Measurements from ENCODE around the gene ACY1.

ACY1 gene

DNA sequence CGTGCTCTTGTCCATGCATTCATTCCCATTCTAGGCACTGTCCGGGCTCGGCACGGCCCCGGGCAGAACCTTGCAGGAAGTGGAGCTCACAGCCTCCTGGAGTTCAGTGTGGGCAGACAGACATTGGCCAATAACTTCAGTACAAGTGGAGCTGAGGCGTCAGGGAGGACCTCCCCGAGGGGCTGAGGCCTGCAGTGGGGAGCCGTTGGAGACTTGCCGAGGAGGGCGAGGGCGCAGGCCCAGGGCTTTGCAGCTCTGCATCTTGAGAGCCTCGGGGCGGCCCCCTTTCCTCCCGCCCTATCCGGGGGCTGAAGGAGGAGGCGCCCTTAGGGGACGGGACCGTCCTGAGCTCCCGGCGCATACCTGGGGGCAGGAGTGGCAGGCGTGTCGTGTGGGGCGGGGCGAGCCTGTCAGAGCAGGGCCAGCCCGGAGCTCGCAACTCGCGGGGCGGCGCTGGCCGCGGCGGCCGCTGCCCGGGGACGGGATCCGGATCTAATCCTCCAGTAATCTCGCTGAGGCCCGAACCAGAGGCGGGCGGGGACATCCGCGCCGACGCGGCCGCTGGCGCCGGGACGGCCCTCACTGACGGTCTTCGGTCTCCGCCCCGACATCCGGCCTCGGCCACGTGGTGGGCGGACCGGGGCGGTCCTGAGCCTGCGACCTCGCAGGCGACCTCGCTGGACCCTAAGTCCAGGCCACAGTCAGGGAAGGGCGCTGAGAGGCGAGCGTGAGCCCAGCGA, at the start of gene ACY1:
TSS of gene ACY1 (plus strand) at position 698 of the 740 bp plus-strand sequence. CDS start 530 bp downstream, outside the sequence.
- peak; percentile 58 for DNase-seq (ENCODE audit: low spot score)

- no peak for DNase-seq (ENCODE audit: low spot score)
These were observed 49.0 kb upstream of the ACY1 start for GRCh38 chr3:51934139-51934850.

DNA sequence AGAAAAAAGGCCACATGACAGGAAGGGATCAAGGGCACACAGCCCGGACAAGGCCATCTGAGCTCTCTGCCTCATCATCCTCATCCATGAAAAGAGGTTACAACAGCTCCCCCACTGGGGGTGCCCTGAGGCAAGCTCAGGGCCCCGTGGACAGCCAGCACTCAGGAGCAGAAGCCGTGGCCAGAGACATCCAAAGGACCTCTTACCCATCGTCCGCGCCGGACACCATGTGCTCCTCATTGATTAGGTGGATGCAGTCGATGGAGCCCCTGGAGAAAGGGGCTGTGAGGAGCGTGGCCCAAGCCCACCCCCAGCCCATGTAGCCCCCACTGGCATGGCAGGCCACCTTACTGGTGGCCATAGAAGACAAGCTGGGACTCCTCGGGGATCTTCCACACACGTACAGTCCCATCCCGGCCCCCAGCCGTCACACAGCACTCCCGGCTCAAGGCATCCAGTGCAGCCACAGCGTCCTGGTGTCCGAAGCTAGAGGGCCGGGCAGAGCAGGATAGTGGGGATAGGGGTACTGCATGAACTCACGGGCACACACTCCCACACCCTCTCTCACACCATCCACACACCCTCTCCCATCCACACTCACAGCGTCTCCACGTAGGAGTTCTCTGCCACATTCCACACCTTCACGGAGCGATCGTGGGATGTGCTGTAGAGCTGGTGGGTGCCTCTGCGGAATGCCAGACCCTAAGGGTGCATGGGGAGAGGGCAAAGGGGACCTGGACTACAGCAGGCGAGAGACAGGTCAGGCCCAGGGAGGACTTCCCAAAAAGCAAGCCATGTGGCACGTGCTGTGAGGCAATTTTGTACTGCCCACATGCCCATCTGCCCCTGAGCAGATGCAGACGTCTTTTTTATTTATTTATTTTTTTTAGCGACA, 48.1 kb upstream of the ACY1 start:
- DNase-seq (ENCODE audit: low spot score) = no peak

GRCh38 chr3:51935886-51936755, 47.2 kb upstream of the ACY1 start:
- no peak for DNase-seq (ENCODE audit: low spot score)

DNA sequence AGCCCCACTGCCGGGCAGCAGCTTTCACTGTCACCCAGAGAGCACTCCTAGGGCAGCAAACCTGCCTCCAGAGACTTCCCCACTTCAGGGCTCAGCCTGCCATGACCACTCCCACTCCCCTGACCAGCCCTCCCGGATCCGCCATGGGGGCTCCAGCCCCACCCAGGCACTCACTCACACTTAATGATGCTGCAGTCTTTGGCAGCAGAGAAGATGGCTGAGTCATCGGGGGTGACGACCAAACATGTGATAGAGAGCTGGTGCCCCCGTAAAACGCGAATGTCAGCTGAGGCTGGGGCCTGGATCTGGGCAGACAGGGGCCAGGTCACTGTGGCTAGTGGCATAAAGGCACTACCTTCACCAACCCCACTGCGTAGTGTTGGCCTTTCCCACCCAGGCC, 46.3 kb upstream of the ACY1 start:
- no peak for DNase-seq (ENCODE audit: low spot score)

- DNase-seq (ENCODE audit: low spot score) = no peak
These were observed 45.5 kb upstream of the ACY1 start for GRCh38 chr3:51937611-51938450.

GRCh38 chr3:51938780-51939425, 44.4 kb upstream of the ACY1 start:
- no peak for DNase-seq (ENCODE audit: low spot score)

GRCh38 chr3:51940648-51941462, 42.5 kb upstream of the ACY1 start:
- DNase-seq (ENCODE audit: low spot score) = no peak

DNA sequence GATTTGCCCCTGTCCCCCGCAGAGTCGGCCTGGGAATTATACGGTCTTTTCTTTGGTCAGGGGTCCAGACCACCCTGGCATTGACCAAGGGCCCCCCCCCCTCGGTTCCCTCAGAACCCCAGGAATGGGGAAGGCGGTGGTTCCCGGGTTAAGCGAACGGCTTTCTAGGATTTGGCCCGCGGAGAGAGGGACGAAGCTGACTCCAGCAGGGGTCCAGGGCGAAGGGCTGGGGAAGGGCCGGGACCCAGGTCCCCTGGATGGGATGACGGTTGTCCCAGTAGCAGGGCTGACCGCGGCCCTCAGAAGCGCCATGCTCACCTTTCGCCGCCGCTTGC, 41.9 kb upstream of the ACY1 start:
- DNase-seq (ENCODE audit: low spot score) = no peak

- DNase-seq (ENCODE audit: low spot score) = peak; percentile 100
These were observed 41.3 kb upstream of the ACY1 start, which contains the start of the genes PARP3 and RRP9 for GRCh38 chr3:51941798-51942602. PARP3 (plus strand) TSS chr3:51942363; CDS start chr3:51943356, 993 bp downstream. RRP9 (minus strand) TSS chr3:51941904; CDS start chr3:51941867, 37 bp downstream.

DNA sequence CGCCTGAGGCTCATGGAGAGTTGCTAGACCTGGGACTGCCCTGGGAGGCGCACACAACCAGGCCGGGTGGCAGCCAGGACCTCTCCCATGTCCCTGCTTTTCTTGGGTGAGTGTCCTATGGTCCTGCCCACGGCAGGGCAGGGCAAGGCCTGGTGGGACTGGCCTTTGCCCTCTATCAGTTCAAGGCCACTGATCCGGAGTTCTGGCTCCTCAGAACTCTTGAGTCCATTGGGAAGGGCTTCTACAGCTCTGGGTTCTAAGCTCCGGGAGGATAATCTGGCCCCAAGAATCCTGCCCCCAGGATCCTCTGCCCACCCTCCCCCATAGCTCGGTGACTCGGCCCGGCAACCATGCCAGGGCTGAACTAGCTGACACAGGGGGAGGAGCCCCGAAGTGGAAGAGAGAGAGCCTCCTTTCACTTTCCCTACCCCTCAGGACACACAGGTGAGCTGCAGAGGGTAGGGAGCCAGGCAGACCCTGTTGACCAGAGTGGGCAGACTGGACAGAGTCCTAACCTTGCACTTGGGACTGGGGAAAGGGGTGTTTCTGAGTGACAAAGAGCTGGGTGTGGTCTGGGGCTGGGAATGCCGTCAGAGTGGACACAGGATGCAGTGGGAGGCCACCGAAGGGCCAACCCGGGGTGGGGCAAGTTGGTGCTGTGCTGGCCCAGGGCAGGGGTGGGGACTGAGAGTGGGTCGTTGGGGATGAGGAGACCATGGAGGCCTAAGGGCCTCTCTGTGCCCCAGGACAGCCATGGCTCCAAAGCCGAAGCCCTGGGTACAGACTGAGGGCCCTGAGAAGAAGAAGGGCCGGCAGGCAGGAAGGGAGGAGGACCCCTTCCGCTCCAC, 40.5 kb upstream of the ACY1 start:
- DNase-seq (ENCODE audit: low spot score) = peak; percentile 63

DNA sequence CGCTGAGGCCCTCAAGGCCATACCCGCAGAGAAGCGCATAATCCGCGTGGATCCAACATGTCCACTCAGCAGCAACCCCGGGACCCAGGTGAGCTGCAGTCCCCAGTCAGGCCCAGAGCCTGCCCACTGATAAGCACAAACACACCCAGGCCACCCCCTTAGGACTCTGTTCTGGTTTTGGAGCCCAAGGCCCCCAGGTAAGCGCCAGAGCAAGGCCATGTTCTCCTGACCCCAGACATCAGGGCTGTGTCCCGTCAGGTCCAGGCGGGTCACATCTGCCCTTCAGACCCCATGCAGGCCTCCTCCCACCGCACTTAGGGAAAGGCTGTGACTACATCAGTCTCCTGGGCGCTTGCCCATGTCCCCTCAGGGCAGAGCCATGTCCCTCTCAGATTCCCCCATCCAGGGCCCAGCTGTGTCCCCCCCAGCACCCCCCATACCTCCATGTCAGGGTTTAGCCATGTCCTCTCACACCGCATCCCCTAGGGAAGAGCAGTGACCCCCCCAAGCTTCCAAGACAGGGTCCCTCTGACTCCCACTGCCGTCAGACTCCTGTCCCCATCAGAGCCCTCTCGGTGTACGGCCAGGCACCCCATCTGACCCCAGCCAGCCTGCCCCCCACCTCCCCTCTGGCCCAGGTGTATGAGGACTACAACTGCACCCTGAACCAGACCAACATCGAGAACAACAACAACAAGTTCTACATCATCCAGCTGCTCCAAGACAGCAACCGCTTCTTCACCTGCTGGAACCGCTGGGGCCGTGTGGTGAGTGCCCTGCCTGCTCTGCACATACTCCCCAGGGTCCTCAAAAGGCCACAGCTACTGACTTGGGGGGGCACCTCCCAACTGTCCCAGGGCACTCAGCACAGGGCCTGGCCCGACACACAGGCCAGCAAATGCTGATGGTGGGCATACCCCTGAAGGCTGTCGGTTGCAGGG, 39.6 kb upstream of the ACY1 start:
- DNase-seq (ENCODE audit: low spot score) = no peak

GRCh38 chr3:51944451-51945021, 38.8 kb upstream of the ACY1 start:
- no peak for DNase-seq (ENCODE audit: low spot score)

DNA sequence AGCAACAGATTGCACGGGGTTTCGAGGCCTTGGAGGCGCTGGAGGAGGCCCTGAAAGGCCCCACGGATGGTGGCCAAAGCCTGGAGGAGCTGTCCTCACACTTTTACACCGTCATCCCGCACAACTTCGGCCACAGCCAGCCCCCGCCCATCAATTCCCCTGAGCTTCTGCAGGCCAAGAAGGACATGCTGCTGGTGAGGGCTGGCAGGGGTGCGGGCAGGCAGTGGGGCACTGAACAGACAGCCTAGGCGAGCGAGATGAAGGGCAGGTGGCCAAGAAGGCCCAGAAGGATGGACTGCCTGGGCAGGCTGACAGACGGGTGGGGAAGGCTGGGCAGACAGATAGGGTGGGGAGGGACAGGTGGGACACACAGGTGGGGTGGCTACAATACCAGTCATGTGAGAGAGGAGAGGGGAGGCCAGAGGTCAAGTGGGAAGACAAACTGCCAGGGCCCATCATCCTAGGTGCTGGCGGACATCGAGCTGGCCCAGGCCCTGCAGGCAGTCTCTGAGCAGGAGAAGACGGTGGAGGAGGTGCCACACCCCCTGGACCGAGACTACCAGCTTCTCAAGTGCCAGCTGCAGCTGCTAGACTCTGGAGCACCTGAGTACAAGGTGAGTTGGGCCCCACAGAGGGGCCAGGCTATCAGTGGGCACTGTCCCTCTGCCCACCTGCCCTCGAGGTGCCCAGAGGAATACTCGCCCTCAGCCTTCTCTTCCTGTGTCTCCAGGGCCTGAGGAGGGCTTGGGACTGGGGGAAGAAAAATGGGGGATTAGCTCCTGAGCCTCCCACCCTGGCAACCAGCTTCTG, 38.1 kb upstream of the ACY1 start:
- no peak for DNase-seq (ENCODE audit: low spot score)

Data from hematopoietic multipotent progenitor cell treated with erythropoietin and hydrocortisone succinate and interleukin-3 and kit ligand, for 15 days (in vitro differentiated cells).